COLO829 (cell line): ENCODE measurements around the gene GPRC5C.
"Not testable (repeated sequence)": the region's sequence is repeated elsewhere in the genome, so short reads cannot be mapped to it uniquely, and the experiment has no call there.

Source experiments
- DNase-seq: peaks from one replicate; pipeline ENCODE4 v3.0.0; 2012; ENCODE audit warnings: low spot score

The GPRC5C gene

GRCh38 chr17:74472890-74473289, 41.0 kb downstream of the GPRC5C start:
- no peak for DNase-seq

GRCh38 chr17:74473294-74473693, 41.4 kb downstream of the GPRC5C start:
- no peak for DNase-seq

GRCh38 chr17:74474043-74474792, 42.3 kb downstream of the GPRC5C start:
- DNase-seq: no peak

GRCh38 chr17:74475189-74475588, 43.3 kb downstream of the GPRC5C start:
- DNase-seq: no peak

- DNase-seq: no peak
Measured at GRCh38 chr17:74477411-74477810, 45.5 kb downstream of the GPRC5C start.

GRCh38 chr17:74478420-74479100, 46.7 kb downstream of the GPRC5C start:
- DNase-seq: no peak

- no peak for DNase-seq
Measured at GRCh38 chr17:74480290-74480689, 48.4 kb downstream of the GPRC5C start.

GRCh38 chr17:74481621-74482020, 49.7 kb downstream of the GPRC5C start:
- no peak for DNase-seq

GRCh38 chr17:74484066-74484465, 52.2 kb downstream of the GPRC5C start:
- no peak for DNase-seq

GRCh38 chr17:74485022-74485743, 53.3 kb downstream of the GPRC5C start:
- DNase-seq: no peak

GRCh38 chr17:74485841-74486240, 54.0 kb downstream of the GPRC5C start:
- DNase-seq: no peak

- not testable (repeated sequence) for DNase-seq
Measured at GRCh38 chr17:74488276-74488675, 56.4 kb downstream of the GPRC5C start.

- DNase-seq: no peak
Measured at GRCh38 chr17:74490716-74491115, 58.8 kb downstream of the GPRC5C start.

- no peak for DNase-seq
Measured at GRCh38 chr17:74491626-74492025, 59.7 kb downstream of the GPRC5C start.

GRCh38 chr17:74493331-74493833, 61.5 kb downstream of the GPRC5C start:
- DNase-seq: peak; percentile 72
